ENCODE results near the gene DIP2C.

GRCh38 chr10:552679-553078 lies 136.8 kb downstream of the DIP2C start:
- TF ChIP-seq CTCF (IDR thresholded peaks at IDR 0.05) (no peak), POLR2A (IDR thresholded peaks at IDR 0.05) (no peak)

All from testis (tissue), 2 donors.